UCSD-AML1 (cell line): ENCODE results near the gene TSSC4.

Experiments used
- DNase-seq: peaks from one replicate; lab custom pipeline; 2025; ENCODE audit not compliant: unreplicated experiment; lab: John Stamatoyannopoulos, UW

TSSC4 gene

GRCh38 chr11:2368851-2369180 is 31.7 kb upstream of the TSSC4 start:
- DNase-seq, result no peak

GRCh38 chr11:2369320-2369719 is 31.2 kb upstream of the TSSC4 start:
- DNase-seq, result no peak

GRCh38 chr11:2369896-2370295 is 30.7 kb upstream of the TSSC4 start:
- no peak for DNase-seq

GRCh38 chr11:2374456-2375201 is 25.9 kb upstream of the TSSC4 start:
- no peak for DNase-seq

GRCh38 chr11:2375341-2375853 is 25.2 kb upstream of the TSSC4 start:
- no peak for DNase-seq

- DNase-seq, result no peak
These were observed 24.5 kb upstream of the TSSC4 start for GRCh38 chr11:2375964-2376551.

GRCh38 chr11:2376751-2377451 is 23.6 kb upstream of the TSSC4 start, which contains the start of gene CD81:
CD81 (plus strand) TSS chr11:2377310; CDS start chr11:2377550, 240 bp downstream.
- DNase-seq, result peak; percentile 54

- peak; percentile 69 for DNase-seq
These were observed 22.8 kb upstream of the TSSC4 start for GRCh38 chr11:2377511-2378443.

GRCh38 chr11:2378527-2379210 is 21.9 kb upstream of the TSSC4 start:
- no peak for DNase-seq

GRCh38 chr11:2379466-2380174 is 20.9 kb upstream of the TSSC4 start:
- DNase-seq, result no peak

GRCh38 chr11:2380396-2380795 is 20.2 kb upstream of the TSSC4 start:
- DNase-seq, result no peak

- DNase-seq, result peak; percentile 76
These were observed 19.7 kb upstream of the TSSC4 start for GRCh38 chr11:2380807-2381350.

GRCh38 chr11:2381494-2382128 is 18.9 kb upstream of the TSSC4 start:
- DNase-seq, result no peak

- no peak for DNase-seq
These were observed 18.4 kb upstream of the TSSC4 start for GRCh38 chr11:2382129-2382517.

- peak; percentile 74 for DNase-seq
These were observed 17.4 kb upstream of the TSSC4 start for GRCh38 chr11:2382936-2383851.

- DNase-seq, result no peak
These were observed 16.4 kb upstream of the TSSC4 start for GRCh38 chr11:2383852-2384804.
